Keratinocyte (primary cell): ENCODE measurements around the gene ACSS2. TPM values are rescaled to one million over a fixed set of nuclear protein-coding genes. Genes with fewer than 3 reads are reported as not detected.
"Not testable (repeated sequence)": the region's sequence is repeated elsewhere in the genome, so short reads cannot be mapped to it uniquely, and the experiment has no call there.

ENCODE experiments used
- DNase-seq: peaks from one replicate; pipeline ENCODE4 v3.0.0-alpha.2; 2011; ENCODE audit warnings: low read depth, missing footprints, low spot score
- FAIRE-seq: peaks from 2 replicates; lab custom pipeline; 2011; peaks lifted over from hg19 to GRCh38; lab: Jason Lieb, UNC
- H2AFZ ChIP-seq: 2 replicates; pipeline ENCODE4 v1.6.0; 2012; ENCODE audit warnings: low read length, control low read depth, inconsistent platforms; ENCODE audit not compliant: control insufficient read depth
- H3K27ac ChIP-seq: 2 replicates; pipeline ENCODE4 v1.5.1; 2011; ENCODE audit warnings: low read length; ENCODE audit not compliant: control insufficient read depth, insufficient read depth
- H3K27me3 ChIP-seq: 3 replicates; pipeline ENCODE4 v1.6.0; 2011; ENCODE audit warnings: low read length; ENCODE audit not compliant: control insufficient read depth, insufficient read depth; ENCODE audit errors: extremely low read depth
- H3K36me3 ChIP-seq, 2 experiments: 2 replicates in 1 of 2; 3 replicates in 1 of 2; pipeline ENCODE4 v1.5.1; 2011; ENCODE audit warnings: low read length in 2 of 2, mild to moderate bottlenecking in 1 of 2; ENCODE audit not compliant: control insufficient read depth in 2 of 2, insufficient read depth in 2 of 2; ENCODE audit errors: extremely low read depth in 1 of 2
- H3K4me1 ChIP-seq: 3 replicates; pipeline ENCODE4 v1.5.1; 2011; ENCODE audit warnings: low read length; ENCODE audit not compliant: control insufficient read depth, insufficient read depth; ENCODE audit errors: extremely low read depth
- H3K4me2 ChIP-seq: 3 replicates; pipeline ENCODE4 v1.6.0; 2011; ENCODE audit warnings: low read depth, low read length; ENCODE audit not compliant: control insufficient read depth, insufficient read depth; ENCODE audit errors: extremely low read depth
- H3K4me3 ChIP-seq, 3 experiments: fragments of 200-600 bp in 1 of 3; sonication (generic) in 1 of 3; 2 replicates in 2 of 3; 3 replicates in 1 of 3; pipeline ENCODE4 v1.5.1; 2011 to 2016; ENCODE audit warnings: low read length in 3 of 3, mild to moderate bottlenecking in 3 of 3, control low read depth in 2 of 3, inconsistent platforms in 1 of 3, low read depth in 1 of 3, mixed read lengths in 1 of 3, mixed run types in 1 of 3, moderate library complexity in 1 of 3; ENCODE audit not compliant: control insufficient read depth in 2 of 3, insufficient read depth in 2 of 3; ENCODE audit errors: extremely low read depth in 1 of 3
- H3K79me2 ChIP-seq: 2 replicates; pipeline ENCODE4 v1.6.0; 2012; ENCODE audit warnings: low read length; ENCODE audit not compliant: control insufficient read depth, insufficient read depth
- H3K9ac ChIP-seq: 3 replicates; pipeline ENCODE4 v1.6.0; 2011; ENCODE audit warnings: low read length; ENCODE audit not compliant: control insufficient read depth, insufficient read depth; ENCODE audit errors: extremely low read depth
- H3K9me1 ChIP-seq: 3 replicates; pipeline ENCODE4 v1.6.0; 2011; ENCODE audit warnings: low read length; ENCODE audit not compliant: control insufficient read depth, insufficient read depth; ENCODE audit errors: extremely low read depth
- H3K9me3 ChIP-seq: 2 replicates; pipeline ENCODE4 v1.5.1; 2012; ENCODE audit warnings: low read depth, low read length; ENCODE audit not compliant: control insufficient read depth
- H4K20me1 ChIP-seq: 3 replicates; pipeline ENCODE4 v1.6.0; 2011; ENCODE audit warnings: low read length; ENCODE audit not compliant: control insufficient read depth, insufficient read depth; ENCODE audit errors: extremely low read depth
- CTCF ChIP-seq, 3 experiments: IDR thresholded peaks in 1 of 3; conservative IDR thresholded peaks in 1 of 3; optimal IDR thresholded peaks in 1 of 3; 2 replicates in 2 of 3; 3 replicates in 1 of 3; pipeline versions ENCODE3 to v1.5.1; 2011; ENCODE audit warnings: low read length in 3 of 3, mild to moderate bottlenecking in 3 of 3, moderate library complexity in 2 of 3, control low read depth in 1 of 3, inconsistent platforms in 1 of 3; ENCODE audit not compliant: insufficient read depth in 2 of 3; ENCODE audit errors: extremely low read depth in 1 of 3
- EZH2 ChIP-seq: IDR thresholded peaks from one replicate; pipeline ENCODE4 v1.6.1; 2012; ENCODE audit warnings: inconsistent platforms, mild to moderate bottlenecking, low read length, moderate library complexity
- dilution Hi-C: fragments of 300-500 bp; cut with MboI; formaldehyde crosslinking; loops from one replicate; pipeline ENCODE4 v1.7.0; 2020; ENCODE audit warnings: low sequenced_read_pairs; ENCODE audit not compliant: extremely low pct_ligation_motif_present
- polyA plus RNA-seq, 5 experiments: library from polyadenylated mRNA; depleted of rRNA in 3 of 5; stranded (reverse) in 3 of 5; stranded (forward) in 1 of 5; unstranded in 1 of 5; fragments of >200 nt; gene quantifications; 1 replicate in 1 of 5; 2 replicates in 3 of 5; 3 replicates in 1 of 5; pipeline versions ENCODE4 v1.2.1 to v1.2.3, GENCODE V29; 2011 to 2012; ENCODE audit warnings: missing spikeins in 2 of 5, low read depth in 1 of 5, low replicate concordance in 1 of 5

Gene ACSS2
- polyA plus RNA-seq, 1 donor (not counting 4 experiments of a cell fraction or from before 2014, with no cell fraction given): 90.6 TPM

- no peak overlapping the region for H3K9ac ChIP-seq
- no peak for FAIRE-seq
- no peak overlapping the region for H3K27ac ChIP-seq
- no peaks in the 10 kb centered on the region for H3K9me3 ChIP-seq
- no peak overlapping the region for H3K4me3 ChIP-seq
- no peak overlapping the region for H3K4me2 ChIP-seq
- H4K20me1 ChIP-seq: no peaks in the 10 kb centered on the region
- H2AFZ ChIP-seq: no peak overlapping the region
- H3K36me3 ChIP-seq: peaks cover 2 to 20% of the 10 kb centered on the region in 2 experiments
- peaks cover 28% of the 10 kb centered on the region for H3K4me1 ChIP-seq
- DNase-seq: no peak
- H3K27me3 ChIP-seq: no peaks in the 10 kb centered on the region
- no peaks in the 10 kb centered on the region for H3K9me1 ChIP-seq
- H3K79me2 ChIP-seq: peaks cover 32% of the 10 kb centered on the region
- dilution Hi-C loops: no loop called here
- TF ChIP-seq EZH2: no peak
Measured at GRCh38 chr20:34894723-34895122, 18.3 kb downstream of the ACSS2 start.

GRCh38 chr20:34895465-34895864, 19.1 kb downstream of the ACSS2 start:
- FAIRE-seq (no peak), DNase-seq (no peak)
- Histone ChIP-seq H3K4me1 (peaks cover 24% of the 10 kb centered on the region), H3K27me3 (no peaks in the 10 kb centered on the region), H3K27ac (no peak overlapping the region), H3K36me3 (peaks cover 2 to 19% of the 10 kb centered on the region in 2 experiments), H3K9me3 (no peaks in the 10 kb centered on the region), H3K4me3 (no peak overlapping the region), H4K20me1 (no peaks in the 10 kb centered on the region), H3K9ac (no peak overlapping the region), H3K9me1 (no peaks in the 10 kb centered on the region), H3K4me2 (no peak overlapping the region), H3K79me2 (peaks cover 31% of the 10 kb centered on the region), H2AFZ (no peak overlapping the region)
- TF ChIP-seq CTCF (optimal IDR thresholded peaks at IDR 0.05 in 1 of 3, IDR thresholded peaks at IDR 0.05 in 1 of 3, conservative IDR thresholded peaks at IDR 0.05 in 1 of 3; ENCODE audit: extremely low read depth in 1 of 3, insufficient read depth in 2 of 3, low read length in 3 of 3): no peak
- TF ChIP-seq EZH2: no peak
- dilution Hi-C loops: no loop called here

- TF ChIP-seq CTCF (optimal IDR thresholded peaks at IDR 0.05 in 1 of 3, IDR thresholded peaks at IDR 0.05 in 1 of 3, conservative IDR thresholded peaks at IDR 0.05 in 1 of 3; ENCODE audit: extremely low read depth in 1 of 3, insufficient read depth in 2 of 3, low read length in 3 of 3) (no peak), EZH2 (no peak)
- Histone ChIP-seq H3K4me2 (no peak overlapping the region), H3K27ac (no peak overlapping the region), H3K79me2 (peaks cover 28% of the 10 kb centered on the region), H3K9ac (no peak overlapping the region), H2AFZ (no peak overlapping the region), H3K9me1 (no peaks in the 10 kb centered on the region), H3K4me1 (peaks cover 17% of the 10 kb centered on the region), H3K9me3 (no peaks in the 10 kb centered on the region), H3K27me3 (no peaks in the 10 kb centered on the region), H3K36me3 (peaks cover 2 to 19% of the 10 kb centered on the region in 2 experiments), H4K20me1 (no peaks in the 10 kb centered on the region), H3K4me3 (no peak overlapping the region)
- DNase-seq (no peak), FAIRE-seq (no peak)
- dilution Hi-C loops: no loop called here
Measured at GRCh38 chr20:34896086-34896621, 19.7 kb downstream of the ACSS2 start.

- H3K4me3 ChIP-seq, H3K9me3 ChIP-seq, H4K20me1 ChIP-seq, H3K4me2 ChIP-seq, DNase-seq, H3K36me3 ChIP-seq, H3K27me3 ChIP-seq, FAIRE-seq, H3K9me1 ChIP-seq, H3K9ac ChIP-seq, dilution Hi-C loops, H3K4me1 ChIP-seq, H3K27ac ChIP-seq, H2AFZ ChIP-seq: not testable (repeated sequence)
- H3K79me2 ChIP-seq: peaks cover 15% of the 10 kb centered on the region
Measured at GRCh38 chr20:34898129-34898528, 21.7 kb downstream of the ACSS2 start.
